ENCODE data around the gene OPCML. TPM values are rescaled to one million over a fixed set of nuclear protein-coding genes. Genes with fewer than 3 reads are reported as not detected.

Gene OPCML
- total RNA-seq, 2 experiments from 2014 or later, result not detected

- H3K36me3 Mint-ChIP-seq, result no peaks in the 10 kb centered on the region
- H3K27me3 Mint-ChIP-seq, result peaks cover 4% of the 10 kb centered on the region
- intact Hi-C loops (cut with micrococcal nuclease), result no loop called here
- H3K4me3 Mint-ChIP-seq, result no peak overlapping the region
- POLR2A ChIA-PET, result no interaction called here
- H3K9me3 Mint-ChIP-seq, result peaks cover 3% of the 10 kb centered on the region
- no peak for DNase-seq
- no peaks in the 10 kb centered on the region for H3K4me1 Mint-ChIP-seq (ENCODE audit: low read depth)
- no peak overlapping the region for H3K27ac Mint-ChIP-seq
- CTCF ChIA-PET, result no interaction called here
Measured at GRCh38 chr11:133271206-133271605, 261.1 kb downstream of the OPCML start.

DNA sequence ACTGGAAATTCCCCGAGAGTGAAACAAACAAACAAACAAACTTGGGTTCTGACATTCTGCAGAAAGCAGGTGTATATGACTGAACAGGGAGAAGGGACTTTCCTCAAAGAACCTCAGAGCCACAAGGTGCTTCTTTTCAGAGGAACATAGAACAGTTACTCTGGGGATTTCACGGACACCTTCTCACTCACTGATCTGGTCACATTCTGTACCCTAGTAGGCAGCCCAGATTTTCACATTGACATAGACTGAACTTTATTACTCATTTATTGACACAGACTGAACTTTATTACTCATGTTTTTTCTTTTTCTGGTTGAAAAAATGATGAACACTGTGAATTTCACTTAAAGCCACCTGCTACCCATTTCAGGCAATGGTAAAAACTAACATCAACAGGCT, 263.0 kb downstream of the OPCML start:
- no peak for DNase-seq
- Mint-ChIP-seq H3K4me1 (ENCODE audit: low read depth) (no peaks in the 10 kb centered on the region), H3K4me3 (no peak overlapping the region), H3K36me3 (no peaks in the 10 kb centered on the region), H3K27ac (no peak overlapping the region), H3K27me3 (peaks cover 5% of the 10 kb centered on the region), H3K9me3 (peaks cover 3% of the 10 kb centered on the region)
- ChIA-PET CTCF (no interaction called here), POLR2A (no interaction called here)
- intact Hi-C loops (cut with micrococcal nuclease), result no loop called here

- POLR2A ChIA-PET, result no interaction called here
- Mint-ChIP-seq H3K36me3 (no peaks in the 10 kb centered on the region), H3K4me3 (no peak overlapping the region), H3K4me1 (ENCODE audit: low read depth) (no peaks in the 10 kb centered on the region), H3K9me3 (peaks cover 3% of the 10 kb centered on the region), H3K27ac (no peak overlapping the region), H3K27me3 (peaks cover 5% of the 10 kb centered on the region)
- CTCF ChIA-PET, result no interaction called here
- intact Hi-C loops (cut with micrococcal nuclease), result no loop called here
- DNase-seq, result no peak
Measured at GRCh38 chr11:133266986-133267385, 265.3 kb downstream of the OPCML start.

- no peak for DNase-seq
- H3K4me3 Mint-ChIP-seq, result no peak overlapping the region
- H3K36me3 Mint-ChIP-seq, result no peaks in the 10 kb centered on the region
- peaks cover 5% of the 10 kb centered on the region for H3K27me3 Mint-ChIP-seq
- ChIA-PET POLR2A (no interaction called here), CTCF (no interaction called here)
- no peaks in the 10 kb centered on the region for H3K4me1 Mint-ChIP-seq (ENCODE audit: low read depth)
- peaks cover 3% of the 10 kb centered on the region for H3K9me3 Mint-ChIP-seq
- intact Hi-C loops (cut with micrococcal nuclease), result no loop called here
- no peak overlapping the region for H3K27ac Mint-ChIP-seq
Measured at GRCh38 chr11:133265530-133266035, 266.7 kb downstream of the OPCML start.

DNA sequence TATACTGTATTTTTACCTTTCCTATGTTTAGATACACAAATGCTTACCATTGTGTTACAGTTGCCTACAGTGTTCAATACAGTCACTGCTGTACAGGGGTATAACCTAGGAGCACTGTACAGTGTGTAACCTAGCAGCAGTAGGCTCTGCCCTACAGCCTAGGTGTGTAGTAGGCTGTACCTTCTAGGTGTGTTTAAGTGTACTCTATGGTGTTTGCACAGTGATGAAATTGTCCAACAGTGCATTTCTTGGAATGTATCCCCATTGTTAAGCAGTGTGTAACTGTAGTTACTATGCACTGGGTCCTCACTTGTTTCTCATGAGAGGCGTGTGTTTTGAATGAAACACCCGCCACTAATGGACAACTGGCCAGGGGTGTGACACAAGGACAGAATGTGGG, 269.0 kb downstream of the OPCML start:
- ChIA-PET CTCF (no interaction called here), POLR2A (no interaction called here)
- H3K27me3 Mint-ChIP-seq, result peaks cover 5% of the 10 kb centered on the region
- H3K36me3 Mint-ChIP-seq, result no peaks in the 10 kb centered on the region
- intact Hi-C loops (cut with micrococcal nuclease), result no loop called here
- H3K4me3 Mint-ChIP-seq, result no peak overlapping the region
- H3K27ac Mint-ChIP-seq, result no peak overlapping the region
- H3K9me3 Mint-ChIP-seq, result peaks cover 3% of the 10 kb centered on the region
- DNase-seq, result no peak
- H3K4me1 Mint-ChIP-seq (ENCODE audit: low read depth), result no peaks in the 10 kb centered on the region

DNA sequence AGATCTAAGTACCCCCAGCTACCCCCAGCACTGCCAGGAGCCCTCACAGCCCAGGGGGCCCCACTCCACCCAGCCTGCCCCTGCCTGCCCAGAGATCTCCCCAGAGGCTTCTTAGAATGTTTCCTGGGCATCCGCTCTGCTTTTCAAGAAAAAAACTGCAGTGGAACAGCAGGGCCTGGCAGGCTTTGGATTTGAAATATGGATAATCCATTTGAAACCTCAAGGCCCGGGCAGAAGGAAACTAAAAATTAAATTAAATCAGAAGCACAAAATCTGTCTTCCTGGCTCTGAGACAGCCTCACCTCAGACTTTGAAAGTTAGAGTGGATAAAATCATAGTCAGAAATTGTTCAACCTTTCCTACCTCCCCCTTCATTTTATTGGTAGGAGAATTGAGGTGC, 273.6 kb downstream of the OPCML start:
- no peaks in the 10 kb centered on the region for H3K27me3 Mint-ChIP-seq
- POLR2A ChIA-PET, result no interaction called here

GRCh38 chr11:133254601-133255000, 277.7 kb downstream of the OPCML start:
- Mint-ChIP-seq H3K4me1 (ENCODE audit: low read depth) (no peaks in the 10 kb centered on the region), H3K4me3 (no peak overlapping the region), H3K9me3 (no peaks in the 10 kb centered on the region), H3K27ac (no peak overlapping the region), H3K36me3 (no peaks in the 10 kb centered on the region), H3K27me3 (no peaks in the 10 kb centered on the region)
- CTCF ChIA-PET, result no interaction called here
- DNase-seq, result no peak
- POLR2A ChIA-PET, result no interaction called here
- intact Hi-C loops (cut with micrococcal nuclease), result no loop called here

More for the DNA sequence above, 273.6 kb downstream of the OPCML start:
- H3K9me3 Mint-ChIP-seq, result no peaks in the 10 kb centered on the region
- intact Hi-C loops (cut with micrococcal nuclease), result no loop called here
- H3K36me3 Mint-ChIP-seq, result no peaks in the 10 kb centered on the region
- no peak for DNase-seq
- no peaks in the 10 kb centered on the region for H3K4me1 Mint-ChIP-seq (ENCODE audit: low read depth)
- no peak overlapping the region for H3K27ac Mint-ChIP-seq
- CTCF ChIA-PET, result no interaction called here
- no peak overlapping the region for H3K4me3 Mint-ChIP-seq

DNA sequence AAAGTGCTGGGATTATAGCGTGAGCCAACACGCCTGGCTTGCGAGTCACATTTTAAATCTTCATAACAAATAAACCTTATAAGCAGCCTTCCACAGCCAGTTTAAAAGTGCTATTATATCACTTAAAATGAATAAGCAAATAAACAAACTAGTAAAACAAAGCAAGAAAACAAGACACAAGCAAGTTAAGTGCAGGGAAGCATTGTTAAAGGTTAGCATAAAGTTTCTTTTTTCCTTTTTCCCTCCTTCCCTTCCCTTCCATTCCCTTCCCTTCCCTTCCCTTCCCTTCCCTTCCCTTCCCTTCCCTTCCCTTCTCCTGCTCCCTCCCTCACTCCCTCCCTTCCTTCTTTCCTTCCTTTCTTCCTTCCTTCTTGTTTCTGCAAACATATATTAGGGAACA, 278.7 kb downstream of the OPCML start:
- POLR2A ChIA-PET, result no interaction called here
- intact Hi-C loops (cut with micrococcal nuclease), result no loop called here
- DNase-seq, result no peak
- no peaks in the 10 kb centered on the region for H3K9me3 Mint-ChIP-seq
- H3K36me3 Mint-ChIP-seq, result no peaks in the 10 kb centered on the region
- H3K4me1 Mint-ChIP-seq (ENCODE audit: low read depth), result no peaks in the 10 kb centered on the region
- CTCF ChIA-PET, result no interaction called here
- no peak overlapping the region for H3K4me3 Mint-ChIP-seq
- H3K27me3 Mint-ChIP-seq, result no peaks in the 10 kb centered on the region
- H3K27ac Mint-ChIP-seq, result no peak overlapping the region

GRCh38 chr11:133251841-133252240, 280.5 kb downstream of the OPCML start:
- Mint-ChIP-seq H3K27ac (no peak overlapping the region), H3K27me3 (no peaks in the 10 kb centered on the region), H3K36me3 (no peaks in the 10 kb centered on the region), H3K9me3 (no peaks in the 10 kb centered on the region), H3K4me1 (ENCODE audit: low read depth) (no peaks in the 10 kb centered on the region), H3K4me3 (no peak overlapping the region)
- ChIA-PET POLR2A (no interaction called here), CTCF (no interaction called here)
- no peak for DNase-seq
- intact Hi-C loops (cut with micrococcal nuclease), result no loop called here

- H3K9me3 Mint-ChIP-seq, result no peaks in the 10 kb centered on the region
- H3K27me3 Mint-ChIP-seq, result no peaks in the 10 kb centered on the region
- no peak overlapping the region for H3K27ac Mint-ChIP-seq
- no peaks in the 10 kb centered on the region for H3K36me3 Mint-ChIP-seq
- ChIA-PET POLR2A (no interaction called here), CTCF (no interaction called here)
- no peaks in the 10 kb centered on the region for H3K4me1 Mint-ChIP-seq (ENCODE audit: low read depth)
- intact Hi-C loops (cut with micrococcal nuclease), result no loop called here
- no peak overlapping the region for H3K4me3 Mint-ChIP-seq
- no peak for DNase-seq
Measured at GRCh38 chr11:133249530-133249929, 282.8 kb downstream of the OPCML start.

DNA sequence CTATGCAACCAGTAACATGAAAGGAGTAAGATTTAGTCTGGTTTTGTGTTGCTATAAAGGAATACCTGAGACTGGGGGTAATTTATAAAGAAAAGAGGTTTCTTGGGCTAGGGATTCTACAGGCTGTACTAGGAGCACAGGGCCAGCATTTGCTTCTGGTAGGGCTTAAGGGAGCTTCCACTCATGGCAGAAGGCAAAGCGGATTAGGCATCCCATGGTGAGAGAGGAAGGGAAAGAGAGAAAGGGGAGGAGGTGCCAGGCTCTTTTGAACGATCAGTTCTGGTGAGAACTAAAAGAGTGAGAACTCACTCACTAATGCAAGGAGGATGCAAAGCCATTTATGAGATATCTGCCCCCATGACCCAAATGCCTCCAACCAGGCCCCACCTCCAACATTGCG, 283.2 kb downstream of the OPCML start:
- Mint-ChIP-seq H3K4me1 (ENCODE audit: low read depth) (no peaks in the 10 kb centered on the region), H3K27ac (no peak overlapping the region), H3K9me3 (no peaks in the 10 kb centered on the region), H3K36me3 (no peaks in the 10 kb centered on the region), H3K4me3 (no peak overlapping the region), H3K27me3 (no peaks in the 10 kb centered on the region)
- no peak for DNase-seq
- CTCF ChIA-PET, result no interaction called here
- intact Hi-C loops (cut with micrococcal nuclease), result no loop called here
- POLR2A ChIA-PET, result no interaction called here

DNA sequence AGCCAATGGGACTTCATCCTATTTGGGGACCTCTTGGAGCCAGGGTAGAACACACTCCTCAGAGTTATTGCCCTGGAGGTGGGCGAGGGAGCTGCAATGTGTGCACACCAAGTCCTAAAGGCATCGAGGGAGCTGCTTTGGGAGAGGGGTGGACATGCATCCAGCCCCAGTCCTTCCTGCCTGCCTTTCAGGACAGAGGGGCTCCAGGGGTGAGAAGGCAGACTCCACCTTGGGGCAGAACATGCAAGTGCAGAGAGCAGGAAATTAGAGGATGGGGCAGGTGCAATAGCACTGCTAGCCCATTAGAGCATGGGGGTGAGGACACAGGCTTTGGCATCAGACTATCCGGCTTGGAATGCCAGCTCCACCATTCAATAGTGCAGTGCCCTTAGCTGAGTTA, 288.5 kb downstream of the OPCML start:
- Mint-ChIP-seq H3K27me3 (peaks cover 1% of the 10 kb centered on the region), H3K36me3 (no peaks in the 10 kb centered on the region), H3K9me3 (no peaks in the 10 kb centered on the region), H3K4me3 (no peak overlapping the region), H3K4me1 (ENCODE audit: low read depth) (no peaks in the 10 kb centered on the region), H3K27ac (no peak overlapping the region)
- intact Hi-C loops (cut with micrococcal nuclease), result no loop called here
- CTCF ChIA-PET, result no interaction called here
- POLR2A ChIA-PET, result no interaction called here
- no peak for DNase-seq

DNA sequence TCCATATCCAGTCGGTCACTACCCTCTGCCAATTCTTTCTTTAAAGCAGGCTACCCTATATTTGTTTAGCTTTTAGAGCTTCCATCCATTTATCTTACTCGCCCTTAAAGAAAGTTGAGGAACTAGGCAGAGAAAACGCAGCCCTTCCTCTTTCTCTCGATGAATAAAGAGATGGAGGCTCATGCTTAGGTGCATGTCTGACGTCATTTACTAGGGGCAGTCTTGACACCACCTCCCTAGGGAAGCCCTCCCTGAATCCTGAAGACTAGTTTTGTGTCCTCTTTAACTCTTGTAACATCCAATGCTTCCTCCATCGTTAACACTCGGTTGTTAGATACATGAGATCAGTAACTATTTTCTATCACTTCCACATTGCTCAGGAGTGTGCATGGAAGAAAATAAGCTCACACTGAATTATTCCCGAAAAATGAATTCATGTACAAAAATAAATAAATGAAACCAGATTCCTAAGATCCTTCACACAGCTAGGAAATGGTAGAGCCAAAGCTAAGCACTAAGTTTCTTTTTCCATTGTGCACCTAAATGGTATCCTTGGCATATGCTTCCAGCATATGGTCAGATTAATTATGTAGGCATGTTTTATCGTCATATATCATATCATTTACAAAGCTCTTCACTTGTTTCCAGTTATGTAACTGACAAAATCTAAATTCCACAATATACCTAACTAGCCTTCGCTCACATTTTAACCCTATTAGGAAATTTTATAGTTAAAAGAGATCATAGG, 291.2 kb downstream of the OPCML start:
- no peaks in the 10 kb centered on the region for H3K36me3 Mint-ChIP-seq
- H3K27ac Mint-ChIP-seq, result no peak overlapping the region
- no peaks in the 10 kb centered on the region for H3K9me3 Mint-ChIP-seq
- peaks cover 1% of the 10 kb centered on the region for H3K27me3 Mint-ChIP-seq
- no peak for DNase-seq
- intact Hi-C loops (cut with micrococcal nuclease), result no loop called here
- ChIA-PET POLR2A (no interaction called here), CTCF (no interaction called here)
- H3K4me1 Mint-ChIP-seq (ENCODE audit: low read depth), result no peaks in the 10 kb centered on the region
- no peak overlapping the region for H3K4me3 Mint-ChIP-seq

All from activated CD4-positive, alpha-beta memory T cell treated with anti-CD3 and anti-CD28 coated beads for 36 hours (primary cell).